ENCODE measurements around the gene FBXO46.

FBXO46 gene

DNA sequence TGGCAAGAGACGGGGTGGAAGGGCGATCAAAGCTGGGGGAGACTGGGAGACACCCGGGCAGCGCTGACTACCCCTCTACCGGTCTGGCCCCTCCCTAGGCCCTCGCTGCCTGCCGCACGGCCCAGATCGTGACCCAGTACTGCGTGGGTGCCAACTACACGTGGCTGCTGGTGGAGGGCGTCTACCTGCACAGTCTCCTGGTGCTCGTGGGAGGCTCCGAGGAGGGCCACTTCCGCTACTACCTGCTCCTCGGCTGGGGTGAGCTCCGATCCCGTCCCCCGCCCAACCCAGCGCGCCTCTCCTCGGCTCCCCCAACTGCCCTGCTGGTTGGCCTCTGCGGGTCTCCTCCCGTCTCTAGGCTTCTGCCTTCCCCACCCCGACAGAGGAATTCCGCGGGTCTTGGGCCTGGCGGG is 53.8 kb downstream of the FBXO46 start:
- H3K27ac ChIP-seq: no peak overlapping the region
- no peak for TF ChIP-seq ZFX (IDR thresholded peaks at IDR 0.05)
- TF ChIP-seq, protein P1, sequence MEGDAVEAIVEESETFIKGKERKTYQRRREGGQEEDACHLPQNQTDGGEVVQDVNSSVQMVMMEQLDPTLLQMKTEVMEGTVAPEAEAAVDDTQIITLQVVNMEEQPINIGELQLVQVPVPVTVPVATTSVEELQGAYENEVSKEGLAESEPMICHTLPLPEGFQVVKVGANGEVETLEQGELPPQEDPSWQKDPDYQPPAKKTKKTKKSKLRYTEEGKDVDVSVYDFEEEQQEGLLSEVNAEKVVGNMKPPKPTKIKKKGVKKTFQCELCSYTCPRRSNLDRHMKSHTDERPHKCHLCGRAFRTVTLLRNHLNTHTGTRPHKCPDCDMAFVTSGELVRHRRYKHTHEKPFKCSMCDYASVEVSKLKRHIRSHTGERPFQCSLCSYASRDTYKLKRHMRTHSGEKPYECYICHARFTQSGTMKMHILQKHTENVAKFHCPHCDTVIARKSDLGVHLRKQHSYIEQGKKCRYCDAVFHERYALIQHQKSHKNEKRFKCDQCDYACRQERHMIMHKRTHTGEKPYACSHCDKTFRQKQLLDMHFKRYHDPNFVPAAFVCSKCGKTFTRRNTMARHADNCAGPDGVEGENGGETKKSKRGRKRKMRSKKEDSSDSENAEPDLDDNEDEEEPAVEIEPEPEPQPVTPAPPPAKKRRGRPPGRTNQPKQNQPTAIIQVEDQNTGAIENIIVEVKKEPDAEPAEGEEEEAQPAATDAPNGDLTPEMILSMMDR (conservative IDR thresholded peaks at IDR 0.05): no peak

DNA sequence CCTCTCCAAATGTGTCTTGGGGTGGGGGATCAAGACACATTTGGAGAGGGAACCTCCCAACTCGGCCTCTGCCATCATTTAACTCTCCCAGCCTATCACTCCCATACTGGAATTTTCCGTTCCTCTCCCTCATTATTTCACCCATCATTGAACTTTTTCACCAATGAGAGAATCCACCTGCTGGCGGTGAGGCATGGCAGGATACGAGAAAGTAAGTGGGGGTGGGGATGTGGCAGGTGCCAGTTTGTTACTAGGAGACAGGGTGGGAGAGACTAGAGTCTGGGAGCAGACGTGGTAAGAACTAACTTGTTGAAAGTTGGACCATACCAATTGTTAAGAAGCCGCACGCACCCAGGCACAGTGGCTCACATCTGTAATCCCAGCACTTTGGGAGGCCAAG is 55.8 kb downstream of the FBXO46 start:
- TF ChIP-seq, protein P1 (conservative IDR thresholded peaks at IDR 0.05): no peak
- no peak for TF ChIP-seq ZFX (IDR thresholded peaks at IDR 0.05)

DNA sequence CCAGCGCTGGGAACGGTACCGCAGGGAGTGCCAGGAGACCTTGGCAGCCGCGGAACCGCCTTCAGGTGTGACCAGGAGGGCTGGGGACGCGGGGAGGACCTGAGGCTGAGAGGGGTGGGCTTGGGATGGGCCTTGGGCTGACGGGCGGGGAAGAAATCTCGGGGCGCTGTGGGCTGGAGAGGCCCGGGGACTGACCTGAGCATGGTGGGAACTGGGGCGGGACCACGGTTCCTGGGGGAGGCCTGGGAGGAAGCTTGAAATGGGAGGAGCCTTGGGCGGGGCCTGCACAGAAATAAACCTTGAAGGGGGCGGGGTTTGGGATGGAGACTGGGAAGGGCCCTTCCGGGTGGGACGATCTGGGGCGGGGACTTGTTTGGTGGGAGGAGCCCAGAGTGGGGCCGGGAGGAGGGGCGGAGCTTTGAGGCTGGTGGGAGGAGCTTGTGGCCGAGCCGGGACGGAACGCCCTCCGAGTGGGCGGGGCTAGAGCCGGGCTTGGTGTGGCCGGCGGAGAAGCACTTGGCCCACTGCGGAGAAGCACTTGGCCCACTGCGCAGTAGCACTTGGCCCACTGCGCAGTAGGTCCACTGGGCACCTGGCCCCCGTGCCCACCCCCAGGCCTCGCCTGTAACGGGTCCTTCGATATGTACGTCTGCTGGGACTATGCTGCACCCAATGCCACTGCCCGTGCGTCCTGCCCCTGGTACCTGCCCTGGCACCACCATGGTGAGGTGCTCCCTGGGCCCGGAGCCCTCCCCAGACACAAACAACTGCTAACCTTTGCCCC is 59.8 kb downstream of the FBXO46 start:
- no peak overlapping the region for H3K27ac ChIP-seq
- TF ChIP-seq, protein P1 (conservative IDR thresholded peaks at IDR 0.05): no peak
- TF ChIP-seq ZFX (IDR thresholded peaks at IDR 0.05): no peak

More for the DNA sequence above, 55.8 kb downstream of the FBXO46 start:
- no peak overlapping the region for H3K27ac ChIP-seq

DNA sequence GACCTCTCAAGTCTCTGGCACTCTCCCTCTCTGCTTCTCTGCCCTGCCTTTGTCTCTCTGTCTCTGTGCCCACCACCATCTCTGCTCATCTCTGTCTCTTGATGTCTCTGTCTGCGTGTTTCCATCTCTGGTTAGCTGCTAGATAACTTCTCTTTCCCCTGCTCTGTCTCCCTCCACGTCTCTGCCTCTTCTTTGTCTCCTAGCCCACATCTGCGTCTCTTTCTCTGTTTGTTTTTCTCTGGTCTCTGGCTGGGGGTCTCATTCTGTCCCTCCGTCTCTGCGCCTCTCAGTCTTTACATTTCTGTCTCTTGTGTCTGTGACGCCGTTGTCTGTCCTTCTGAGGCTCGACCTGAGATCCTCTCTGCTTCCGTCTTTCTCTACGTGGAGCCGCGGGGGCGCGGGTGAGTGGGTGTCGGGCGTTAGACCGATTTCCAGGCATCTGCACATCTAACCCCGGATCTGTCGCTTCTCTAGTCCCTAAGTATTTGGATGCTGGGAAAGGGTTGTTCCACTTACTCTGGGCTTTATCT is 62.3 kb downstream of the FBXO46 start:
- TF ChIP-seq ZFX (IDR thresholded peaks at IDR 0.05): no peak
- TF ChIP-seq, protein P1 (conservative IDR thresholded peaks at IDR 0.05): no peak
- H3K27ac ChIP-seq: no peak overlapping the region

DNA sequence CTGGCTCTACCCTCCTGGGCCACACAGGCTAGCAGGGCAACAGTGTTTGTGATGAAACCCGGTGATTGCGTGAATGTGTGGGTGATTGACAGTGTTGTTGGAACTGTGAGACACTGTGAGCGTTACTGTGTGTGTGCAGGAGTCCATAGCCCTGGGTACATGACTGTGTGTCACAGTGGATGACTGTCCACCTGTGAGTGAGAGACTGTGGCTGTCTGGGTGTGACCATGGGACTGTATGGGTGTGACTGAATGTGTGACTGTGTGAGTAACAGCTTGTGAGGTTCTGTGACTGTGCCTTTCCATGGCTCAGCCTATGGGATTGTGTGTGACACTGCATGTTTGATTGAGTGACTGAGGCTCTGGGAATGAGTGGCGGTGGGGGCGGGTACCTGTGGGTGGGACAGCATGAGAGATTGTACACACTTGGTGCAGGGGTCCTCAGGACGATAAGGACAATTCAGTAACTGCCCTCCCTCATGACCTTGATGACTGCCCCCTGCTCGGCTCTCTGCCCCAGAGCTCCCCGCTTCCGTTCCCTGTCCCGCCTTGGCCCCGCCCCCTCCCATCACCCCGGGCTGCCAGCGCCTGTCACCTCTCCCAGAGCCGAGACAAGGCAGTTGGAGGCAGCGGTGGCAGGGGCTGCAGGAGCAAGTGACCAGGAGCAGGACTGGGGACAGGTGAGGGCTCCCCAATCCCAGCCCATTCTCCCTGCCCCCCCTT is 62.9 kb downstream of the FBXO46 start, which contains the start of gene GIPR:
TSS of gene GIPR (plus strand) at position 602 of the 722 bp plus-strand sequence. CDS start 1,300 bp downstream, outside the sequence.
- no peak for TF ChIP-seq ZFX (IDR thresholded peaks at IDR 0.05)
- TF ChIP-seq, protein P1 (conservative IDR thresholded peaks at IDR 0.05): no peak

DNA sequence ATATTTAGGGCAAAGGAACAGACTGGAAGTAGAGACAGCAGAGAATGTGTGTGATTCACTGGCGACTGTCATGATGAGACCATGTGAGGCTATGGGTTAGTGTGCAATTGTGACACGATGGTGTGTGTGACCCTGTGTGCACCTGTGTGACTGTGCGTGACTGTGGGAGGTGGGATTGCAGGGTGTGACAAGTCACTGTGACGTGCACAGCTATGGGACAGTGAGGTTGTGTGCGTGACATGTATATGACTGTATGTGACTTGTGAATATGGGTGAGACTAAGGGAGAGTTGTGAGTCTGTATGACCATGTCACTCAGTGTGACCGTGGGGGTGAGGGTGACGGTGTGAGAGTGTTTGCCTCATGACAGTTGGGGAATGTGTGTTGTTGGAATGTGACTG is 66.1 kb downstream of the FBXO46 start:
- TF ChIP-seq, protein P1 (conservative IDR thresholded peaks at IDR 0.05): no peak
- TF ChIP-seq ZFX (IDR thresholded peaks at IDR 0.05): no peak

More for the DNA sequence above, 62.9 kb downstream of the FBXO46 start, which contains the start of gene GIPR:
- H3K27ac ChIP-seq: no peak within 1 kb of the TSS

DNA sequence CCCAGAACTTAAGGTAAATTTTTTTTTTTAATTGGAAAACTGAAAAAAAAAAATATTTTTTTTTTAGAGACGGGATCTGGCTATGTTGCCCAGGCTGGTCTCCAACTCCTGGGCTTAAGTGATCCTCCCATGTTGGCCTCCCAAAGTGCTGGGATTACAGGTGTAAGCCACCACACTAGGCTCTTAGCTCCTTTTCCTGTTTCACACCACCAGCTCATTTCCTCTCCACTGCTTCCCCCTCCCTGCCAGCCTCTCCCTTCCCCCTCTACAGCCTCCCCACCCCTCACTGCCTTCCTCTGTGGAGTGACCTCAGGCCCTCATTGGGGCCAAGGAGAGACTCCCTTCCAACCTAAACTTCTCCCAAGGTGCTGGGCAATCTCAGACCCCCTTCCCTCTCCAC is 66.9 kb downstream of the FBXO46 start:
- H3K27ac ChIP-seq: no peak overlapping the region
- no peak for TF ChIP-seq ZFX (IDR thresholded peaks at IDR 0.05)

More for the DNA sequence above, 66.1 kb downstream of the FBXO46 start:
- no peak overlapping the region for H3K27ac ChIP-seq
